Neutrophil (primary cell): ENCODE measurements around the gene SLC9A3.
"Not testable (repeated sequence)": the region's sequence is repeated elsewhere in the genome, so short reads cannot be mapped to it uniquely, and the experiment has no call there.

ENCODE experiments used
- H3K27ac ChIP-seq: fragments of 200-600 bp; sonication (generic); 2 replicates; pipeline ENCODE4 v1.5.1; 2016; ENCODE audit warnings: mild to moderate bottlenecking, moderate library complexity
- H3K27me3 ChIP-seq: fragments of 200-600 bp; sonication (generic); 2 replicates; pipeline ENCODE4 v1.6.0; 2016; ENCODE audit warnings: mild to moderate bottlenecking
- H3K36me3 ChIP-seq: fragments of 200-600 bp; sonication (generic); 2 replicates; pipeline ENCODE4 v1.5.1; 2017
- H3K4me1 ChIP-seq, 2 experiments: fragments of 200-600 bp in 1 of 2; sonication (generic) in 1 of 2; 1 replicate in 1 of 2; 2 replicates in 1 of 2; pipeline versions ENCODE4 v1.5.1 to v1.6.1; 2013 to 2016; ENCODE audit warnings: low read depth in 1 of 2, low read length in 1 of 2, mild to moderate bottlenecking in 1 of 2, moderate library complexity in 1 of 2; ENCODE audit not compliant: control insufficient read depth in 1 of 2, insufficient read depth in 1 of 2
- H3K4me3 ChIP-seq, 2 experiments: fragments of 200-600 bp in 1 of 2; sonication (generic) in 1 of 2; 1 replicate in 1 of 2; 2 replicates in 1 of 2; pipeline ENCODE4 v1.5.1; 2013 to 2016; ENCODE audit warnings: low read depth in 1 of 2, low read length in 1 of 2, mild to moderate bottlenecking in 1 of 2, moderate library complexity in 1 of 2
- H3K9me3 ChIP-seq: fragments of 200-600 bp; sonication (generic); 2 replicates; pipeline ENCODE4 v1.5.1; 2016
- CTCF ChIP-seq: fragments of 200-600 bp; sonication (generic); IDR thresholded peaks from 2 replicates; pipeline ENCODE4 v1.5.1; 2016; ENCODE audit warnings: antibody characterized with exemption

SLC9A3 gene

GRCh38 chr5:490116-491106, 33.8 kb downstream of the SLC9A3 start:
- Histone ChIP-seq H3K27me3 (peaks cover 38% of the 10 kb centered on the region), H3K27ac (no peak overlapping the region), H3K9me3 (no peaks in the 10 kb centered on the region), H3K4me1 (no peaks in the 10 kb centered on the region), H3K4me3 (no peak overlapping the region), H3K36me3 (no peaks in the 10 kb centered on the region)
- TF ChIP-seq CTCF = no peak

DNA sequence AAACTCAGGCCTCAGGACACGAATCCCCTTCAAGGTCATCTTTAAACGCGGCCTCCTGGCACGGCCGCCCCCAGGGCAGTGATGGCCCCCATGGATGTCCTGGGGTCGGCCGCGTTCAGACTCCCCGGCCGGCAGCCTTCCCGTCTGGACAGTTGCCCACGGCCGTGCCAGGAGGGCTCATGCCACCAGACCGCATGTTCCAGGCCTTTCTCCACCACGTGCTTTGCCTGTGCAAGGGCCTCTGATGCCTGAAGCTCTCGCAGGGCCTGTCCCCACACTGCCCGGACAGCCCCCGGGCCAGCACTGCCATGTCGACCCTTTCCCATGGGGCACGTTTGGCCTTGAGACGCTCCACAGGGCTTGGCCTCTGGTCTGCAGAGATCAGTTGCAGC, 34.6 kb downstream of the SLC9A3 start:
- Histone ChIP-seq H3K9me3 (no peaks in the 10 kb centered on the region), H3K27me3 (peaks cover 43% of the 10 kb centered on the region), H3K27ac (no peak overlapping the region), H3K4me3 (no peak overlapping the region), H3K36me3 (no peaks in the 10 kb centered on the region), H3K4me1 (no peaks in the 10 kb centered on the region)
- no peak for TF ChIP-seq CTCF

- no peak for TF ChIP-seq CTCF
Observed at GRCh38 chr5:488744-489688, 35.2 kb downstream of the SLC9A3 start.

DNA sequence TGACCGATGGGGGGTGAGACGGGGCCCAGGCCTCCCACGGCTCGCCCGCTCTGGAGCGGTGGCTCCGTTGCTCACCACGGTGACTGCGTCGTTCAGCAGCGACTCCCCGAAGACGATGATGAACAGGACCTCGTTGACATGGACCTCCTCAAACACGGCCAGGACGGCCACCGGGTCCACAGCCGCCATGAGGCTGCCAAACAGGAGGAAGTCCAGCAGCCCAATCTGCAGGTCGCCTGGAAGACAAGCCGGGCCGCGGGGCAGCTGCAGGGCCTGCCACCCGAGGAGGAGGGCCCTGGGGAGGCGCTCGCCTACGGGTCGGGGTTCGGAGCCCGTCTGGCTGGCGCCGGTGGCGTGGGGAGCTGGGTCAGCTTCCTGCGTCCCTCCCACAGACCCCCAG, 36.0 kb downstream of the SLC9A3 start:
- Histone ChIP-seq H3K9me3 (no peaks in the 10 kb centered on the region), H3K4me3 (no peak overlapping the region), H3K36me3 (no peaks in the 10 kb centered on the region), H3K4me1 (no peaks in the 10 kb centered on the region), H3K27ac (no peak overlapping the region), H3K27me3 (peaks cover 42% of the 10 kb centered on the region)
- no peak for TF ChIP-seq CTCF

More at GRCh38 chr5:488744-489688, 35.2 kb downstream of the SLC9A3 start:
- Histone ChIP-seq H3K9me3 (no peaks in the 10 kb centered on the region), H3K27me3 (peaks cover 42% of the 10 kb centered on the region), H3K4me3 (no peak overlapping the region), H3K36me3 (no peaks in the 10 kb centered on the region), H3K27ac (no peak overlapping the region), H3K4me1 (no peaks in the 10 kb centered on the region)

DNA sequence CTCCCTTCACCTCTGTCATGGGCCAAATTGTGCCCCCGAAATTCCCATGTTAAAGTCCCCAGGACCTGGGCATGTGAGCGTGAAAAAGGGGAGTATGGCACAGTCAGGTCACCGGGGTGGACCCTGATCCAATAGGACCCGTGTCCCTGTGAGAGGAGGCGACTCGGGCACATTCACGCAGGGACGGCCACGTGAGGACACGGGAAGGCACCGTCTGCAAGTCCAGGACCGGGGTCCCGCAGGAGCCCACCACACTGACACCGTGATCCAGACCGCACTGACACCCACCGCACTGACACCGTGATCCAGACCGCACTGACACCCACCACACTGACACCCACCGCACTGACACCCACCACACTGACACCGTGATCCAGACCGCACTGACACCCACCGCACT, 37.7 kb downstream of the SLC9A3 start:
- not testable (repeated sequence) for H3K4me3 ChIP-seq, H3K36me3 ChIP-seq, H3K4me1 ChIP-seq, H3K27ac ChIP-seq, H3K9me3 ChIP-seq
- peaks cover 46% of the 10 kb centered on the region for H3K27me3 ChIP-seq
